Large intestine (tissue), 12 donors: ENCODE results near the gene UBR2. TPM values are rescaled to one million over a fixed set of nuclear protein-coding genes. Genes with fewer than 3 reads are reported as not detected.

ENCODE experiments used
- DNase-seq, 2 donors: peaks; one replicate each; pipeline versions ENCODE4 v3.0.0 to v3.0.0-alpha.2; 2013
- H3K27ac ChIP-seq: one replicate; pipeline ENCODE4 v1.5.1; 2013; ENCODE audit warnings: low read length
- H3K27me3 ChIP-seq: 2 replicates; pipeline ENCODE4 v1.6.1; 2013; ENCODE audit warnings: low read length; ENCODE audit not compliant: control insufficient read depth, insufficient read depth
- H3K36me3 ChIP-seq: 2 replicates; pipeline ENCODE4 v1.6.1; 2013; ENCODE audit warnings: low read length; ENCODE audit not compliant: control insufficient read depth, insufficient read depth
- H3K4me1 ChIP-seq: one replicate; pipeline ENCODE4 v1.6.1; 2013; ENCODE audit warnings: low read length; ENCODE audit not compliant: control insufficient read depth, insufficient read depth
- H3K4me3 ChIP-seq: one replicate; pipeline ENCODE4 v1.5.1; 2013; ENCODE audit warnings: low read length
- H3K9me3 ChIP-seq: one replicate; pipeline ENCODE4 v1.6.1; 2013; ENCODE audit warnings: mild to moderate bottlenecking, low read depth, low read length, moderate library complexity; ENCODE audit not compliant: control insufficient read depth
- WGBS: methylation state at CpG from one replicate; pipeline ENCODE4 v1.1.5; 2013; ENCODE audit warnings: low lambda C conversion rate; ENCODE audit not compliant: insufficient coverage; 5-methylcytosine and 5-hydroxymethylcytosine counted together
- long read RNA-seq, 11 donors: transcript quantifications; one replicate each; lab custom pipeline, GENCODE V29; 2026
- polyA plus RNA-seq: library from polyadenylated mRNA; unstranded; fragments of 120-200 nt; gene quantifications from one replicate; pipeline ENCODE4 v1.2.1, GENCODE V29; 2013

UBR2 gene
- polyA plus RNA-seq = 24.5 TPM
- long read RNA-seq, donor 1 = 0 reads
- long read RNA-seq, donor 2 = 0 reads
- long read RNA-seq, donor 3, partial matches to known transcripts = 10 of 10 reads
- long read RNA-seq, donor 3, other reads (novel, unspliced or antisense) = 0 of 10 reads
- long read RNA-seq, donor 4 = 0 reads
- long read RNA-seq, donor 5 = 0 reads
- long read RNA-seq, donor 6, full-length matches to known transcripts = 1 of 6 reads
- long read RNA-seq, donor 6, partial matches to known transcripts = 5 of 6 reads
- long read RNA-seq, donor 6, other reads (novel, unspliced or antisense) = 0 of 6 reads
- long read RNA-seq, donor 7 = 0 reads
- long read RNA-seq, donor 8, partial matches to known transcripts = 6 of 6 reads
- long read RNA-seq, donor 8, other reads (novel, unspliced or antisense) = 0 of 6 reads
- long read RNA-seq, donor 9 = 0 reads
- long read RNA-seq, donor 10 = 0 reads
- long read RNA-seq, donor 11, full-length matches to known transcripts = 1 of 1 reads
- long read RNA-seq, donor 11, partial matches to known transcripts = 0 of 1 reads
- long read RNA-seq, donor 11, other reads (novel, unspliced or antisense) = 0 of 1 reads

DNA sequence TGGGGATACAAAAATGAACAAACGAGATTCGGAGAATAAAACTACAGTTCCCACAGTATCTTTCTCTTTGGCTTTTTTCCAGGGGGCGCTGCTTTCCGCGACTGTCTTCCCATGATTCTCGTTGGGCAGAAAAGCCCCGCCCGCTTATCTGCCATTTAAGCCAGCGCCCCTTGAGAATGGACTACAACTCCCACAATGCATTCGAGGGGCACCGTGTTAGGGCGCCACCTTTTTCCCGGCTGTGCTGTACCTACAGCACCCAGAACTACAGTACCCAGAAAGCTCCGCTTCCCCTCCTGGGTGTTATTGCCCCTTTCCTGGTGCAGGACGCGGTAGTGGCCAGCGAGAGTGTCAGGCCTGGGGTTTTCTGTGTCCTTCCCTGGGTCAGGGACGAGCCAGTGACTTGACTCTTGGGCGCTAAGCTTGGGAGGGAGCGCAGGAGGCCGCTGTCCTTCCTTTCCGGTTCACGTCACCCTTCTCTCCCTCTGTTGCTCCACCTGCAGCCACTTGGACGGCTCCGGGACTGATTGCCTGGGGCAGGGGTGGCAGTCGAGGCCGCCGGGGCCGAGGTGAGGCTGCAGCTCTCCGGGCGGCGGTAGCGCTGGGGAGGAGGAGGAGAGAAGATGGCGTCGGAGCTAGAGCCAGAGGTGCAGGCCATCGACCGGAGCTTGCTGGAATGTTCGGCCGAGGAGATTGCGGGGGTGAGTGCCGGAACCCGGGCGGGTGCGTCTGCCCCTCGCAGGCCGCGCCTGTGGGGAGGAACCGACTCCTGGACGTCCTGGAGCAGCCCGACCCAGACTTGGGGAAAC, at the start of gene UBR2:
TSS of gene UBR2 (plus strand) at position 333 of the 809 bp plus-strand sequence. CDS start at position 624, 291 bp downstream.
- WGBS = no CpG with 5 or more reads among the region's 50 CpGs
- Histone ChIP-seq H3K36me3 (no peaks in the 10 kb centered on the region), H3K27ac (peak within 1 kb of the TSS; percentile 97), H3K4me3 (peak within 1 kb of the TSS; percentile 97), H3K27me3 (no peaks in the 10 kb centered on the region), H3K4me1 (peaks cover 6% of the 10 kb centered on the region), H3K9me3 (no peaks in the 10 kb centered on the region)
- peak; percentile 99 to 100 for DNase-seq

GRCh38 chr6:42514745-42515144, 49.1 kb upstream of the UBR2 start:
- no peaks in the 10 kb centered on the region for H3K36me3 ChIP-seq
- H3K4me3 ChIP-seq = no peak overlapping the region
- DNase-seq = no peak
- no peaks in the 10 kb centered on the region for H3K27me3 ChIP-seq
- H3K9me3 ChIP-seq = peaks cover 3% of the 10 kb centered on the region
- no peaks in the 10 kb centered on the region for H3K4me1 ChIP-seq
- WGBS = 93% methylated on average over 1 of the region's 1 CpG
- H3K27ac ChIP-seq = no peak overlapping the region

DNA sequence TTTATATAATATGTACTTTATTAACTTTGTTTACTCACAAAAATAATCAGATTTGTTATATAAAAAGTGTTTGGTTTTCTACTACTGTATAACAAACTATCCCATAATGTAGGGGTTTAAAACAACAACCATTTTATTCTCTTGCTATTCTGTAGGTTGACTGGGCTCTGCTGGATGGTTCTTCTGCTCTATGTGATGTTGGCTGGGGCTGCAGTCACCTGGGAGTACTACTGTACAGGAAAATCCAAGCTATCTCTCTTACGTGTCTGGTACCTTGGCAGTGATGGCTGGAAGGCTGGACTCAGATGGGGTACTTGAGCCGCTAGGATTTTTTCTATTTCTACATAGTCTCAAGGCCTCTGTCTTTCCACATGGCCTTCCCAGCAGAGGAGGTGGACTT, 44.0 kb upstream of the UBR2 start:
- no peak overlapping the region for H3K4me3 ChIP-seq
- peaks cover 4% of the 10 kb centered on the region for H3K4me1 ChIP-seq
- WGBS = no CpG with 5 or more reads among the region's 2 CpGs
- H3K27ac ChIP-seq = no peak overlapping the region
- no peaks in the 10 kb centered on the region for H3K36me3 ChIP-seq
- H3K9me3 ChIP-seq = peaks cover 5% of the 10 kb centered on the region
- no peak for DNase-seq
- H3K27me3 ChIP-seq = no peaks in the 10 kb centered on the region

DNA sequence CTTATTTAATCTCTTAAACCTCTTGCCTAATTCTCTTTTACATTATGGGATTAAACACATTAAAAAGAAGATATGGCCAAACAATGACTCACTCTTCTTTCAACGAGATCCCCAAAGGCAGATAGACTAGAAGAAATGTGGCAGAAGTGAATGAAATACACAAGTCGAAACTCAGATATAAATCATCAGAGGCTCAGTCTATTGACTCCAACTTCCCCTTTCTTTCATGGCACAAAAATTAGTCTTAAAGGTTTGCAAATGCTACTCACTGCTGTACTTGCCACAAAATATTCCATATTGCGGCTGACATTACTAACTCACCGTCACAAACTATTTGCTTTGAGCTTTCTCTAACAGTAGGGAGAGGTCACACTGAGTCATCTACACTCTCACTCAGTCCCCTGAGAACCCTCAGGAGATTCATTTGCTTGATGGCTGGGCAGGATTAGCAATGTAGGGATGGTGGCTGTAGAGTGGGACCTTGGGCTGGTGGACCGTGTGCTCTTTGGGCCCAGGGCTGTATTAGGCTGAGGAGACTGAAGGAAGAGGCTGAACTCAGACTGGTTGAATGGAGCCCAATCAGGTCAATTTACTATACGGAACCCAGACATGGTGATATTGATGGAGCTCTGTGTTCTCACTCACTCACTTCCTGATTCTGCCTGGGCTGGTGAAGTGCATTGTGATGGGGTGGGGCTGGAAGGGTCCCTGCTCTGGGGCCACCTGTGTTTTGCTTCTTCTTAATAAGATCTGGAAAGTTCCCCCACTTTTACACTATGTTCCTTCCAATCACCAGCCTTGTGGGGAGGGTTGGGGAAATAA, 42.8 kb upstream of the UBR2 start:
- Histone ChIP-seq H3K36me3 (no peaks in the 10 kb centered on the region), H3K9me3 (peaks cover 5% of the 10 kb centered on the region), H3K4me3 (no peak overlapping the region), H3K27me3 (no peaks in the 10 kb centered on the region), H3K4me1 (peaks cover 7% of the 10 kb centered on the region), H3K27ac (no peak overlapping the region)
- 50% methylated on average over 1 of the region's 6 CpGs for WGBS
- no peak for DNase-seq

DNA sequence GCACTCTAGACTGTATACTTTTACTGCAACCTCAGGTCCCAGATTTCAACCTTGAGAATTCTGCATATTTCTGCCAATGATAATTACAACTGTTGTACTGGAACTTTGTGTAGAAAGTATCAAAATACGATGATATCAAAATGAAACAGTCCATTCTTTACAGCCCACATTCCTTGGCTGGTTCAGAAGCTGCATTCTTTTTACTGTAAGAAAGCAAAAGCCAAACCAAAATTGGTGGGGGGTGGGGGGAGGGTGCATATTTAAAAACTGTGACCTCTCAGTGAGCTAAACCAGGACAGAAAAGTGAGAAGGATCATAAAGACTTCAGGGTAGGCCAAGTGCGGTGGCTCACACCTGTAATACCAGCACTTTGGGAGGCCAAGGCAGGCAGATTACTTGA, 41.8 kb upstream of the UBR2 start:
- DNase-seq = no peak
- WGBS = 80% methylated on average over 1 of the region's 2 CpGs
- peaks cover 7% of the 10 kb centered on the region for H3K4me1 ChIP-seq
- H3K4me3 ChIP-seq = no peak overlapping the region
- H3K9me3 ChIP-seq = peaks cover 5% of the 10 kb centered on the region
- no peak overlapping the region for H3K27ac ChIP-seq
- H3K27me3 ChIP-seq = no peaks in the 10 kb centered on the region
- no peaks in the 10 kb centered on the region for H3K36me3 ChIP-seq

- 80% methylated on average over 1 of the region's 8 CpGs for WGBS
- Histone ChIP-seq H3K36me3 (no peaks in the 10 kb centered on the region), H3K4me1 (peaks cover 7% of the 10 kb centered on the region), H3K27me3 (no peaks in the 10 kb centered on the region), H3K27ac (no peak overlapping the region), H3K4me3 (no peak overlapping the region), H3K9me3 (peaks cover 5% of the 10 kb centered on the region)
- DNase-seq = no peak
Measured at GRCh38 chr6:42522942-42523814, 40.7 kb upstream of the UBR2 start.

- Histone ChIP-seq H3K9me3 (no peaks in the 10 kb centered on the region), H3K4me3 (no peak overlapping the region), H3K36me3 (no peaks in the 10 kb centered on the region), H3K4me1 (peaks cover 7% of the 10 kb centered on the region), H3K27ac (peak overlapping the region; percentile 53), H3K27me3 (no peaks in the 10 kb centered on the region)
- WGBS = 10% methylated on average over 1 of the region's 4 CpGs
- DNase-seq = peak; percentile 69 to 85
Measured at GRCh38 chr6:42525206-42525605, 38.6 kb upstream of the UBR2 start.

DNA sequence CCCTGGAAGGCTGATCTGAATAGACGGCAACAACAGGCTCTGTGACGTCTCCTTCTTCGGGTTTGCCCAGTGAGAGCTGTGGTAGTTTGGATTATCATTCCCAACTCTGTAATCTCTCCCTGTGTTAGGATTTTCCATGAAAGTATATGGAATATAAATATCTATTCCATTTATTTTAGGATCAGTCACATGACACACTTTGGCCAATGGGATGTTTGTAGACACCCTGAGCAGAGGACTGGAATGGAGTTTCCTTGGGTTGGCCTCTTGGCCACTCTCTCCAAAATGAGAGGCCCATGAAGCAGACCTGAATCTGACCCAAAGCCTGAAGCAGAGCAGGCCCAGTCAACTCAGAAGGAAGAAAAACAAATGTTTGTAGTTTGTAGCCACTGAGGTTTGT, 37.2 kb upstream of the UBR2 start:
- Histone ChIP-seq H3K9me3 (no peaks in the 10 kb centered on the region), H3K36me3 (no peaks in the 10 kb centered on the region), H3K27me3 (no peaks in the 10 kb centered on the region), H3K4me3 (no peak overlapping the region), H3K27ac (no peak overlapping the region), H3K4me1 (peaks cover 7% of the 10 kb centered on the region)
- DNase-seq = no peak
- 80% methylated on average over 1 of the region's 3 CpGs for WGBS

GRCh38 chr6:42527204-42527603, 36.6 kb upstream of the UBR2 start:
- no peak overlapping the region for H3K27ac ChIP-seq
- WGBS = no CpG with 5 or more reads among the region's 1 CpG
- H3K4me1 ChIP-seq = peaks cover 7% of the 10 kb centered on the region
- no peaks in the 10 kb centered on the region for H3K27me3 ChIP-seq
- H3K9me3 ChIP-seq = no peaks in the 10 kb centered on the region
- DNase-seq = no peak
- no peaks in the 10 kb centered on the region for H3K36me3 ChIP-seq
- no peak overlapping the region for H3K4me3 ChIP-seq
